ENCODE data around the gene SPPL3. TPM values are rescaled to one million over a fixed set of nuclear protein-coding genes. Genes with fewer than 3 reads are reported as not detected.

The SPPL3 gene
- total RNA-seq, 1 experiment from 2014 or later: 18.8 TPM

- ChIA-PET CTCF (interaction anchor here (1.2 kb wide), 1 partner anchor 27 kb away, joined by 12 read pairs; no protein-coding TSS in a partner anchor), POLR2A (ENCODE audit: unreplicated experiment) (no interaction called here)
- H3K27ac ChIP-seq (ENCODE audit: low read length): no peak overlapping the region
- no peaks in the 10 kb centered on the region for H3K79me2 ChIP-seq (ENCODE audit: low read length)
- TF ChIP-seq, protein P1, sequence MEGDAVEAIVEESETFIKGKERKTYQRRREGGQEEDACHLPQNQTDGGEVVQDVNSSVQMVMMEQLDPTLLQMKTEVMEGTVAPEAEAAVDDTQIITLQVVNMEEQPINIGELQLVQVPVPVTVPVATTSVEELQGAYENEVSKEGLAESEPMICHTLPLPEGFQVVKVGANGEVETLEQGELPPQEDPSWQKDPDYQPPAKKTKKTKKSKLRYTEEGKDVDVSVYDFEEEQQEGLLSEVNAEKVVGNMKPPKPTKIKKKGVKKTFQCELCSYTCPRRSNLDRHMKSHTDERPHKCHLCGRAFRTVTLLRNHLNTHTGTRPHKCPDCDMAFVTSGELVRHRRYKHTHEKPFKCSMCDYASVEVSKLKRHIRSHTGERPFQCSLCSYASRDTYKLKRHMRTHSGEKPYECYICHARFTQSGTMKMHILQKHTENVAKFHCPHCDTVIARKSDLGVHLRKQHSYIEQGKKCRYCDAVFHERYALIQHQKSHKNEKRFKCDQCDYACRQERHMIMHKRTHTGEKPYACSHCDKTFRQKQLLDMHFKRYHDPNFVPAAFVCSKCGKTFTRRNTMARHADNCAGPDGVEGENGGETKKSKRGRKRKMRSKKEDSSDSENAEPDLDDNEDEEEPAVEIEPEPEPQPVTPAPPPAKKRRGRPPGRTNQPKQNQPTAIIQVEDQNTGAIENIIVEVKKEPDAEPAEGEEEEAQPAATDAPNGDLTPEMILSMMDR (conservative IDR thresholded peaks at IDR 0.05; ENCODE audit: low read depth, low read length): peak; percentile 92
- TF ChIP-seq EZH2 (IDR thresholded peaks at IDR 0.05; ENCODE audit: low read length, unreplicated experiment): no peak
- BruUV-seq (replicated peaks): no TSS peak
- H3K4me2 ChIP-seq (ENCODE audit: low read length): no peak overlapping the region
- H3K9ac ChIP-seq (ENCODE audit: low read length): no peak overlapping the region
- ATAC-seq: peak; percentile 93
- no peaks in the 10 kb centered on the region for H3K9me2 ChIP-seq (replicated peaks; ENCODE audit: low read length)
- no peaks in the 10 kb centered on the region for H3K36me3 ChIP-seq (ENCODE audit: low read depth, low read length)
- H3K4me3 ChIP-seq (ENCODE audit: low read length): no peak overlapping the region
- H4K20me1 ChIP-seq (ENCODE audit: low read length): no peaks in the 10 kb centered on the region
- intact Hi-C loops (cut with micrococcal nuclease): loop anchor here (1.0 kb wide), 2 partner anchors 27 to 166 kb away; no protein-coding TSS in a partner anchor
- no peaks in the 10 kb centered on the region for H3K4me1 ChIP-seq (ENCODE audit: insufficient read depth, low read length)
- no peaks in the 10 kb centered on the region for H3F3A ChIP-seq (ENCODE audit: low read length, unreplicated experiment)
- peak; percentile 72 for DNase-seq
- no peak overlapping the region for H2AFZ ChIP-seq (ENCODE audit: low read length)
- H3K9me3 ChIP-seq (ENCODE audit: low read length): no peaks in the 10 kb centered on the region
- no peaks in the 10 kb centered on the region for H3K27me3 ChIP-seq (ENCODE audit: low read length)
Measured at GRCh38 chr12:120944645-120945217, 40.6 kb upstream of the SPPL3 start.

- no peak overlapping the region for H2AFZ ChIP-seq (ENCODE audit: low read length)
- H3K4me3 ChIP-seq (ENCODE audit: low read length): no peak overlapping the region
- H3F3A ChIP-seq (ENCODE audit: low read length, unreplicated experiment): no peaks in the 10 kb centered on the region
- no peaks in the 10 kb centered on the region for H3K36me3 ChIP-seq (ENCODE audit: low read depth, low read length)
- no peaks in the 10 kb centered on the region for H3K9me2 ChIP-seq (replicated peaks; ENCODE audit: low read length)
- DNase-seq (no peak), ATAC-seq (no peak)
- no peak overlapping the region for H3K9ac ChIP-seq (ENCODE audit: low read length)
- no TSS peak for BruUV-seq (replicated peaks)
- no peak overlapping the region for H3K27ac ChIP-seq (ENCODE audit: low read length)
- ChIA-PET CTCF (interaction anchor here (0.7 to 1.2 kb wide), 2 partner anchors 12 to 28 kb away, joined by 3 to 12 read pairs; no protein-coding TSS in a partner anchor), POLR2A (ENCODE audit: unreplicated experiment) (no interaction called here)
- no peaks in the 10 kb centered on the region for H3K9me3 ChIP-seq (ENCODE audit: low read length)
- intact Hi-C loops (cut with micrococcal nuclease): no loop called here
- no peak overlapping the region for H3K4me2 ChIP-seq (ENCODE audit: low read length)
- H3K79me2 ChIP-seq (ENCODE audit: low read length): no peaks in the 10 kb centered on the region
- no peaks in the 10 kb centered on the region for H3K4me1 ChIP-seq (ENCODE audit: insufficient read depth, low read length)
- H4K20me1 ChIP-seq (ENCODE audit: low read length): no peaks in the 10 kb centered on the region
- TF ChIP-seq EZH2phosphoT487 (IDR thresholded peaks at IDR 0.05; ENCODE audit: borderline replicate concordance, low read length) (no peak), EZH2 (IDR thresholded peaks at IDR 0.05; ENCODE audit: low read length, unreplicated experiment) (no peak)
- TF ChIP-seq, protein P1 (conservative IDR thresholded peaks at IDR 0.05; ENCODE audit: low read depth, low read length): no peak
- H3K27me3 ChIP-seq (ENCODE audit: low read length): no peaks in the 10 kb centered on the region
Measured at GRCh38 chr12:120943482-120943881, 39.3 kb upstream of the SPPL3 start.

- Histone ChIP-seq H3K9me3 (ENCODE audit: low read length) (no peaks in the 10 kb centered on the region), H3K4me3 (ENCODE audit: low read length) (no peak overlapping the region), H3K9ac (ENCODE audit: low read length) (no peak overlapping the region), H3K4me1 (ENCODE audit: insufficient read depth, low read length) (no peaks in the 10 kb centered on the region), H3F3A (ENCODE audit: low read length, unreplicated experiment) (no peaks in the 10 kb centered on the region), H4K20me1 (ENCODE audit: low read length) (no peaks in the 10 kb centered on the region), H3K4me2 (ENCODE audit: low read length) (no peak overlapping the region), H3K27me3 (ENCODE audit: low read length) (no peaks in the 10 kb centered on the region), H3K36me3 (ENCODE audit: low read depth, low read length) (no peaks in the 10 kb centered on the region), H3K79me2 (ENCODE audit: low read length) (no peaks in the 10 kb centered on the region), H3K9me2 (replicated peaks; ENCODE audit: low read length) (no peaks in the 10 kb centered on the region), H2AFZ (ENCODE audit: low read length) (no peak overlapping the region), H3K27ac (ENCODE audit: low read length) (no peak overlapping the region)
- no TSS peak for BruUV-seq (replicated peaks)
- no peak for ATAC-seq
- TF ChIP-seq, protein P1 (conservative IDR thresholded peaks at IDR 0.05; ENCODE audit: low read depth, low read length): no peak
- TF ChIP-seq EZH2phosphoT487 (IDR thresholded peaks at IDR 0.05; ENCODE audit: borderline replicate concordance, low read length): no peak
- no peak for TF ChIP-seq EZH2 (IDR thresholded peaks at IDR 0.05; ENCODE audit: low read length, unreplicated experiment)
- POLR2A ChIA-PET (ENCODE audit: unreplicated experiment): no interaction called here
- no peak for DNase-seq
- CTCF ChIA-PET: no interaction called here
- intact Hi-C loops (cut with micrococcal nuclease): no loop called here
Measured at GRCh38 chr12:120941846-120942405, 37.8 kb upstream of the SPPL3 start.

All from PC-3 (cell line).